ENCODE measurements around the gene PPP1CB. TPM values are rescaled to one million over a fixed set of nuclear protein-coding genes. Genes with fewer than 3 reads are reported as not detected.

The PPP1CB gene
- total RNA-seq, 6 donors from 2014 or later: 83.0 to 255 (median 222) TPM

GRCh38 chr2:28716265-28716865 lies 35.3 kb upstream of the PPP1CB start:
- WGBS, 2 donors: 24 to 28% methylated on average over 4 of the region's 4 CpGs
- H3K27ac ChIP-seq: peak overlapping the region; percentile 80 to 92 (median 87)
- H3K27me3 ChIP-seq: no peaks in the 10 kb centered on the region
- ATAC-seq (ENCODE audit: low FRiP score in 2 of 2) (peak; percentile 88 to 93), DNase-seq (peak in 1 of 2 donors; percentile 54)
- H3K9me3 ChIP-seq: no peaks in the 10 kb centered on the region
- no peaks in the 10 kb centered on the region for H3K36me3 ChIP-seq
- peaks cover 13 to 19% (median 19%) of the 10 kb centered on the region in 4 donors for H3K4me1 ChIP-seq
- TF ChIP-seq POLR2A (IDR thresholded peaks at IDR 0.05): peak in 1 of 4 donors; percentile 53
- TF ChIP-seq EP300 (IDR thresholded peaks at IDR 0.05): peak in 2 of 4 donors; percentile 28 to 85
- TF ChIP-seq, protein P1, sequence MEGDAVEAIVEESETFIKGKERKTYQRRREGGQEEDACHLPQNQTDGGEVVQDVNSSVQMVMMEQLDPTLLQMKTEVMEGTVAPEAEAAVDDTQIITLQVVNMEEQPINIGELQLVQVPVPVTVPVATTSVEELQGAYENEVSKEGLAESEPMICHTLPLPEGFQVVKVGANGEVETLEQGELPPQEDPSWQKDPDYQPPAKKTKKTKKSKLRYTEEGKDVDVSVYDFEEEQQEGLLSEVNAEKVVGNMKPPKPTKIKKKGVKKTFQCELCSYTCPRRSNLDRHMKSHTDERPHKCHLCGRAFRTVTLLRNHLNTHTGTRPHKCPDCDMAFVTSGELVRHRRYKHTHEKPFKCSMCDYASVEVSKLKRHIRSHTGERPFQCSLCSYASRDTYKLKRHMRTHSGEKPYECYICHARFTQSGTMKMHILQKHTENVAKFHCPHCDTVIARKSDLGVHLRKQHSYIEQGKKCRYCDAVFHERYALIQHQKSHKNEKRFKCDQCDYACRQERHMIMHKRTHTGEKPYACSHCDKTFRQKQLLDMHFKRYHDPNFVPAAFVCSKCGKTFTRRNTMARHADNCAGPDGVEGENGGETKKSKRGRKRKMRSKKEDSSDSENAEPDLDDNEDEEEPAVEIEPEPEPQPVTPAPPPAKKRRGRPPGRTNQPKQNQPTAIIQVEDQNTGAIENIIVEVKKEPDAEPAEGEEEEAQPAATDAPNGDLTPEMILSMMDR (IDR thresholded peaks at IDR 0.05): no peak
- TF ChIP-seq POLR2AphosphoS5 (IDR thresholded peaks at IDR 0.05): peak; percentile 64 to 85
- no peak overlapping the region for H3K4me3 ChIP-seq

- peak; percentile 3 to 91 (median 76) for TF ChIP-seq EP300 (IDR thresholded peaks at IDR 0.05)
- peak; percentile 82 to 94 for TF ChIP-seq POLR2AphosphoS5 (IDR thresholded peaks at IDR 0.05)
- TF ChIP-seq, protein P1 (IDR thresholded peaks at IDR 0.05): no peak
- TF ChIP-seq POLR2A (IDR thresholded peaks at IDR 0.05): peak in 1 of 4 donors; percentile 40
- Histone ChIP-seq H3K27me3 (no peaks in the 10 kb centered on the region), H3K4me3 (no peak overlapping the region), H3K4me1 (peaks cover 13 to 19% (median 19%) of the 10 kb centered on the region in 4 donors), H3K27ac (peak overlapping the region; percentile 80 to 92 (median 87)), H3K9me3 (no peaks in the 10 kb centered on the region), H3K36me3 (no peaks in the 10 kb centered on the region)
- ATAC-seq (ENCODE audit: low FRiP score in 2 of 2): peak; percentile 90 to 92
- peak in 1 of 2 donors; percentile 92 for DNase-seq
- 26 to 42% methylated on average over 5 of the region's 5 CpGs for WGBS, 2 donors
These were observed 34.3 kb upstream of the PPP1CB start for GRCh38 chr2:28717339-28717758.

- Histone ChIP-seq H3K36me3 (no peaks in the 10 kb centered on the region), H3K27ac (no peak overlapping the region), H3K4me1 (peaks cover 13 to 19% (median 18%) of the 10 kb centered on the region in 4 donors), H3K9me3 (no peaks in the 10 kb centered on the region), H3K4me3 (no peak overlapping the region), H3K27me3 (no peaks in the 10 kb centered on the region)
- ATAC-seq (ENCODE audit: low FRiP score in 2 of 2) (no peak), DNase-seq (no peak)
- WGBS, 2 donors: 87 to 91% methylated on average over 3 of the region's 3 CpGs
- TF ChIP-seq EP300 (IDR thresholded peaks at IDR 0.05): no peak
These were observed 31.3 kb upstream of the PPP1CB start for GRCh38 chr2:28720345-28720744.

DNA sequence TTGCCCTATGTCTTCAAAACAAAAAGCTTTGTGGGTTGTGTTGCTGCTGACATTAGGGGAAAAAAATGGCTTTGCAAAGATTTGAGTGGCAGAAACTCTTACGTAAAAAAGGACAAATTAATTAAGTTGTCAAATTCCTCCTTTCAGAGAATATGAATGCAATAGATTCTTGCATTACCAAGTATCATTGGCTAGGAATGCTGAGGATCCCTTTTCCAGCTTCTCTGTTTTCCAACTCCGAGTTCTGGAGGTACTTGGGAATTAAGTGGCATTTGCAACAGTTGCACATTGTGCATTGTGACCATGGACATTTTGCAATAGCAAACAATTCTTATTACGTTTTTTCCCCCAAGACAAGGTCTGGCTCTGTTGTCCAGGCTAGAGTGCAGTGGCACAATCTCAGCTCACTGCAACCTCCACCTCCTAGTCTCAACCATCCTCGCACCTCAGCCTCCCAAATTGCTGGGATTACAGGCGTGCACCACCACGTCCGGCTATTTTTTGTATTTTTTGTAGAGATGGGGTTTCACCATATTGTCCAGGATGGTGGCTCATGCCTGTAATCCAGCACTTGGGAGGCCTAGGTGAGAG lies 29.9 kb upstream of the PPP1CB start:
- no peak for TF ChIP-seq POLR2A (IDR thresholded peaks at IDR 0.05)
- Histone ChIP-seq H3K27ac (no peak overlapping the region), H3K4me3 (no peak overlapping the region), H3K36me3 (no peaks in the 10 kb centered on the region), H3K9me3 (no peaks in the 10 kb centered on the region), H3K27me3 (no peaks in the 10 kb centered on the region), H3K4me1 (peaks cover 5 to 10% (median 6%) of the 10 kb centered on the region in 4 donors)
- DNase-seq: no peak
- no peak for ATAC-seq (ENCODE audit: low FRiP score in 2 of 2)
- WGBS, 2 donors: 84 to 85% methylated on average over 7 of the region's 7 CpGs

DNA sequence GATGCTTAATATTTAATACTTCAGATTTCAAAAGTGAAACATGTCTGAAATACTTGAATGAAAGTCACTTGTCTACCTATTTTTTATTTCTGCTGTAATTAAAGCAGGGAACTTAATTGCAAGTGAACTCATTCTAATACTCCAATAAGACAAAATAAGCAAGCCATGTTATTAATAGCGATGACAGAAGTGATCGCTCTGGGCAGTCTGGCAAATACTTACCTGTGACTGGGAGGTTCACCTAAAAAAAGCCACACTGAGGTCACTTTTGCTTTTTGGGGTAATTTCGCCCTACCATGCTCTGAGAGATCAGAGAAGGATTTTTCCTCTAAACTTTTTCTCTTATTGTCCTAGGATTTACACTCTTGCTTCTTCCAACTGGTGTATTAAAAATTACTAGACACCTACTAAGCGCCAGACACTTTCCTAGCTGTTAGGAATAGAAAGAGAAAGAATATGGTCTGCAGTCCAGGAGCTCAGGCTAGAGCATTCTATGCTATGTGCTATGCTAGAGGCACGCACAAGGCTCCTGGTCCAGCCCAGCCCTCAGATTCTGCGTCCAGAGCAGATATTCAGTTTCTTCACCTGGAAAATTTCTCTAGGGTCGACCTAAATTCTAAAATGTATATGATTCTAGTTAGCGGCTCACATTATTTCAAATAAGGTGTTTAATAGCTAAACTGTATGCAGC lies 26.5 kb upstream of the PPP1CB start:
- no peak for TF ChIP-seq POLR2AphosphoS5 (IDR thresholded peaks at IDR 0.05)
- TF ChIP-seq, protein P1 (IDR thresholded peaks at IDR 0.05): no peak
- no peak for TF ChIP-seq POLR2A (IDR thresholded peaks at IDR 0.05)
- no peak for TF ChIP-seq EP300 (IDR thresholded peaks at IDR 0.05)
- Histone ChIP-seq H3K27me3 (no peaks in the 10 kb centered on the region), H3K36me3 (no peaks in the 10 kb centered on the region), H3K4me3 (no peak overlapping the region), H3K9me3 (no peaks in the 10 kb centered on the region), H3K27ac (no peak overlapping the region), H3K4me1 (no peaks in the 10 kb centered on the region)
- 94 to 95% methylated on average over 8 of the region's 8 CpGs for WGBS, 2 donors
- ATAC-seq (ENCODE audit: low FRiP score in 2 of 2) (no peak), DNase-seq (no peak)
